Natural killer cell (primary cell): ENCODE results near the gene FKBP4. TPM values are rescaled to one million over a fixed set of nuclear protein-coding genes. Genes with fewer than 3 reads are reported as not detected.

Experiments
- ATAC-seq, 3 donors: fragments of 150-1000 bp in 2 of 3; fragments of 200-7000 bp in 1 of 3; cut with Tn5 transposase; 1 replicate in 1 of 3; 2 replicates in 2 of 3; pipeline ENCODE4 v1.10.0; 2021; ENCODE audit warnings: mild to moderate bottlenecking in 2 of 3, moderate library complexity in 2 of 3
- DNase-seq, 2 donors: peaks; one replicate each; pipeline versions ENCODE4 v3.0.0 to v3.0.0-alpha.2; 2013 to 2021; ENCODE audit warnings: mixed read lengths in 1 of 2
- H3K27ac ChIP-seq: one replicate; pipeline ENCODE4 v1.5.1; 2013; ENCODE audit warnings: mild to moderate bottlenecking, low read length
- H3K27me3 ChIP-seq: one replicate; pipeline ENCODE4 v1.6.1; 2013; ENCODE audit warnings: low read length; ENCODE audit not compliant: control insufficient read depth, insufficient read depth
- H3K36me3 ChIP-seq: one replicate; pipeline ENCODE4 v1.6.1; 2013; ENCODE audit warnings: low read length; ENCODE audit not compliant: control insufficient read depth, insufficient read depth
- H3K4me1 ChIP-seq: one replicate; pipeline ENCODE4 v1.6.1; 2013; ENCODE audit warnings: low read length; ENCODE audit not compliant: control insufficient read depth, insufficient read depth
- H3K4me3 ChIP-seq: one replicate; pipeline ENCODE4 v1.5.1; 2013; ENCODE audit warnings: low read length
- H3K9me3 ChIP-seq: one replicate; pipeline ENCODE4 v1.6.1; 2013; ENCODE audit warnings: low read length; ENCODE audit not compliant: control insufficient read depth, insufficient read depth
- H3K27ac Mint-ChIP-seq, 2 donors: one replicate each; pipeline ENCODE4 v1.8.0; 2022; ENCODE audit warnings: mild to moderate bottlenecking in 2 of 2, mixed read lengths in 2 of 2, moderate library complexity in 1 of 2
- H3K27me3 Mint-ChIP-seq, 2 donors: one replicate each; pipeline ENCODE4 v1.8.0; 2022; ENCODE audit warnings: low read depth in 2 of 2, mixed read lengths in 2 of 2
- H3K36me3 Mint-ChIP-seq: one replicate; pipeline ENCODE4 v1.8.0; 2022; ENCODE audit warnings: mixed read lengths
- H3K4me1 Mint-ChIP-seq, 2 donors: one replicate each; pipeline ENCODE4 v1.8.0; 2022; ENCODE audit warnings: mixed read lengths in 2 of 2
- H3K4me3 Mint-ChIP-seq: one replicate; pipeline ENCODE4 v1.8.0; 2022; ENCODE audit warnings: mild to moderate bottlenecking, moderate library complexity, mixed read lengths
- H3K9me3 Mint-ChIP-seq, 2 donors: one replicate each; pipeline ENCODE4 v1.8.0; 2022; ENCODE audit warnings: mixed read lengths in 2 of 2
- CTCF ChIP-seq: fragments of 200-600 bp; IDR thresholded peaks from one replicate; pipeline ENCODE4 v1.8.0; 2022; ENCODE audit warnings: antibody characterized with exemption
- WGBS: methylation state at CpG from one replicate; pipeline ENCODE4 v1.1.7; 2013; ENCODE audit warnings: missing lambda C conversion rate; ENCODE audit not compliant: insufficient coverage; 5-methylcytosine and 5-hydroxymethylcytosine counted together
- intact Hi-C: fragments of 100-400 bp; cut with micrococcal nuclease; formaldehyde crosslinking; loops from one replicate; pipeline ENCODE4 v1.14.2; 2022
- total RNA-seq, 4 donors: library from RNA; stranded (reverse); fragments of 120-200 nt in 1 of 4; gene quantifications; one replicate each; pipeline versions ENCODE4 v1.2.3 to v1.2.4, GENCODE V29; 2013 to 2022

The FKBP4 gene
- total RNA-seq, 3 donors from 2014 or later (not counting 1 experiment from before 2014, with no cell fraction given): 28.1 to 43.0 (median 29.6) TPM

GRCh38 chr12:2834581-2835491 lies 40.1 kb downstream of the FKBP4 start, which contains the start of gene NRIP2:
TSS of gene NRIP2 (minus strand) at chr12:2835035. CDS start at chr12:2834983, 52 bp downstream.
- no peak for DNase-seq
- peak in 1 of 3 donors; percentile 34 for ATAC-seq
- Histone ChIP-seq H3K27ac (no peak within 1 kb of the TSS), H3K36me3 (peaks cover 17% of the 10 kb centered on the region), H3K4me1 (no peaks in the 10 kb centered on the region), H3K9me3 (no peaks in the 10 kb centered on the region), H3K27me3 (no peaks in the 10 kb centered on the region), H3K4me3 (no peak within 1 kb of the TSS)
- Mint-ChIP-seq H3K4me1 (peaks cover 6 to 12% of the 10 kb centered on the region in 2 donors), H3K9me3 (no peaks in the 10 kb centered on the region), H3K36me3 (peaks cover 7% of the 10 kb centered on the region), H3K4me3 (no peak within 1 kb of the TSS), H3K27me3 (peaks cover 0 to 2% of the 10 kb centered on the region in 2 donors), H3K27ac (peak within 1 kb of the TSS in 1 of 2 donors; percentile 20)
- intact Hi-C loops: no loop called here
- 48% methylated on average over 32 of the region's 32 CpGs for WGBS
- no peak for TF ChIP-seq CTCF

GRCh38 chr12:2835691-2836403 lies 41.1 kb downstream of the FKBP4 start:
- H3K27ac Mint-ChIP-seq: peak overlapping the region in 1 of 2 donors; percentile 20

GRCh38 chr12:2836574-2836973 lies 41.8 kb downstream of the FKBP4 start:
- no peak overlapping the region for H3K27ac Mint-ChIP-seq
- peaks cover 6 to 12% of the 10 kb centered on the region in 2 donors for H3K4me1 Mint-ChIP-seq
- no peak for TF ChIP-seq CTCF
- H3K9me3 Mint-ChIP-seq: no peaks in the 10 kb centered on the region
- intact Hi-C loops: no loop called here
- Histone ChIP-seq H3K9me3 (no peaks in the 10 kb centered on the region), H3K36me3 (peaks cover 10% of the 10 kb centered on the region), H3K4me1 (no peaks in the 10 kb centered on the region), H3K27me3 (no peaks in the 10 kb centered on the region), H3K4me3 (no peak overlapping the region), H3K27ac (no peak overlapping the region)
- no peak overlapping the region for H3K4me3 Mint-ChIP-seq
- no peak for DNase-seq
- H3K27me3 Mint-ChIP-seq: peaks cover 0 to 2% of the 10 kb centered on the region in 2 donors
- WGBS: 79% methylated on average over 7 of the region's 8 CpGs
- no peak for ATAC-seq
- peaks cover 8% of the 10 kb centered on the region for H3K36me3 Mint-ChIP-seq

More at GRCh38 chr12:2835691-2836403, 41.1 kb downstream of the FKBP4 start:
- Histone ChIP-seq H3K4me1 (no peaks in the 10 kb centered on the region), H3K4me3 (no peak overlapping the region), H3K27ac (no peak overlapping the region), H3K9me3 (no peaks in the 10 kb centered on the region), H3K36me3 (peaks cover 10% of the 10 kb centered on the region), H3K27me3 (no peaks in the 10 kb centered on the region)
- no peak for ATAC-seq
- H3K4me1 Mint-ChIP-seq: peaks cover 6 to 12% of the 10 kb centered on the region in 2 donors
- no peak for DNase-seq
- no peaks in the 10 kb centered on the region for H3K9me3 Mint-ChIP-seq
- intact Hi-C loops: no loop called here
- H3K4me3 Mint-ChIP-seq: no peak overlapping the region
- peaks cover 0 to 2% of the 10 kb centered on the region in 2 donors for H3K27me3 Mint-ChIP-seq
- 95% methylated on average over 4 of the region's 4 CpGs for WGBS
- no peak for TF ChIP-seq CTCF
- H3K36me3 Mint-ChIP-seq: peaks cover 8% of the 10 kb centered on the region
